Measurements from ENCODE around the gene NRG2. TPM values are rescaled to one million over a fixed set of nuclear protein-coding genes. Genes with fewer than 3 reads are reported as not detected.

NRG2 gene
- total and polyA plus RNA-seq, 2 donors (not counting 3 experiments of a cell fraction or from before 2014, with no cell fraction given), result 0.26 to 0.42 TPM

- no TSS peak for BruUV-seq (replicated peaks)
- no peak overlapping the region for H3K9ac ChIP-seq (replicated peaks; ENCODE audit: extremely low read depth, insufficient read depth, low read length)
- H3K27me3 ChIP-seq (ENCODE audit: control insufficient read depth in 2 of 2, insufficient read depth in 2 of 2, low read length in 2 of 2), result no peaks in the 10 kb centered on the region
- no peaks in the 10 kb centered on the region for H3K9me1 ChIP-seq (replicated peaks; ENCODE audit: control insufficient read depth, extremely low read depth, insufficient read depth, low read length)
- TF ChIP-seq CTCF (IDR thresholded peaks at IDR 0.05; ENCODE audit: extremely low read depth in 1 of 2, insufficient read depth in 1 of 2, low read depth in 1 of 2, low read length in 2 of 2), result no peak
- no peak for TF ChIP-seq GATA2 (IDR thresholded peaks at IDR 0.05; ENCODE audit: insufficient read depth, insufficient read length, low read depth, low read length)
- no peak for TF ChIP-seq EZH2 (IDR thresholded peaks at IDR 0.05; ENCODE audit: borderline replicate concordance, low read depth, low read length, severe bottlenecking)
- TF ChIP-seq MYC (IDR thresholded peaks at IDR 0.05; ENCODE audit: low read depth, low read length), result no peak
- no peak for TF ChIP-seq MAX (IDR thresholded peaks at IDR 0.05; ENCODE audit: insufficient read depth, insufficient read length)
- TF ChIP-seq FOS (IDR thresholded peaks at IDR 0.05; ENCODE audit: borderline replicate concordance, insufficient read depth, low read length), result no peak
- no peak for TF ChIP-seq POLR2A (IDR thresholded peaks at IDR 0.05; ENCODE audit: low read depth, low read length)
- TF ChIP-seq POLR2AphosphoS5 (IDR thresholded peaks at IDR 0.05; ENCODE audit: insufficient read depth, low read depth, low read length), result no peak
- no peak for TF ChIP-seq JUN (IDR thresholded peaks at IDR 0.05; ENCODE audit: borderline replicate concordance, insufficient read depth, insufficient read length, low read depth)
- dilution Hi-C loops (cut with MboI; ENCODE audit: extremely low pct_ligation_motif_present, low sequenced_read_pairs) (no loop called here), intact Hi-C loops (cut with micrococcal nuclease) (no loop called here)
- H3K36me3 ChIP-seq (ENCODE audit: control insufficient read depth in 2 of 2, extremely low read depth in 1 of 2, insufficient read depth in 2 of 2, low read length in 2 of 2), result no peaks in the 10 kb centered on the region
- H3K4me2 ChIP-seq (ENCODE audit: insufficient read depth, low read length), result no peak overlapping the region
- H3K27ac ChIP-seq (ENCODE audit: insufficient read depth, low read depth, low read length), result no peak overlapping the region
- CTCF ChIA-PET, result no interaction called here
- H3K4me1 ChIP-seq (ENCODE audit: control insufficient read depth, extremely low read depth, insufficient read depth, low read length), result no peaks in the 10 kb centered on the region
- no peaks in the 10 kb centered on the region for H4K20me1 ChIP-seq (replicated peaks; ENCODE audit: control insufficient read depth, extremely low read depth, insufficient read depth, low read length)
- no peak overlapping the region for H3K4me3 ChIP-seq (replicated peaks in 1 of 3; ENCODE audit: insufficient read depth in 1 of 3, low read depth in 1 of 3, low read length in 3 of 3)
- POLR2A ChIA-PET, result no interaction called here
- DNase-seq (ENCODE audit: low read depth, low spot score) (no peak), FAIRE-seq (no peak)
- no peaks in the 10 kb centered on the region for H3K9me3 ChIP-seq (replicated peaks; ENCODE audit: control insufficient read depth, insufficient read depth, low read length)
- H2AFZ ChIP-seq (ENCODE audit: low read depth, low read length), result no peak overlapping the region
- no peaks in the 10 kb centered on the region for H3K79me2 ChIP-seq (ENCODE audit: control insufficient read depth, insufficient read depth, low read length)
Observed at GRCh38 chr5:139820606-139821005, 222.5 kb downstream of the NRG2 start.

Measured in endothelial cell of umbilical vein (primary cell).